MCF 10A (cell line): ENCODE data around the gene LOXL3. TPM values are rescaled to one million over a fixed set of nuclear protein-coding genes. Genes with fewer than 3 reads are reported as not detected.

Experiments
- BruUV-seq: library from RNA; stranded (reverse); fragments of 400-500 nt; replicated peaks from 2 replicates; lab custom pipeline; 2021; lab: Mats Ljungman, UMichigan
- CTCF ChIA-PET: fragments of 300-600 bp; sonication (Branson Sonifier 250); formaldehyde crosslinking; extraction: SDS; loops from one replicate; lab custom pipeline; 2021; ENCODE audit warnings: antibody characterized with exemption, inconsistent platforms; lab: Yijun Ruan, JAX
- POLR2A ChIA-PET: fragments of 300-600, 350-650 bp; sonication (Branson Sonifier 250); formaldehyde crosslinking; extraction: SDS; loops from one replicate; lab custom pipeline; 2020; ENCODE audit warnings: antibody characterized with exemption, inconsistent platforms; lab: Yijun Ruan, JAX
- DNase-seq: peaks from one replicate; pipeline ENCODE4 v3.0.0-alpha.2; 2018; ENCODE audit not compliant: unreplicated experiment
- H3K27ac Mint-ChIP-seq: one replicate; pipeline ENCODE4 v1.8.0; 2022; ENCODE audit warnings: mild to moderate bottlenecking, low read depth, mixed read lengths; ENCODE audit not compliant: unreplicated experiment
- H3K27me3 Mint-ChIP-seq: one replicate; pipeline ENCODE4 v1.8.0; 2022; ENCODE audit warnings: mixed read lengths; ENCODE audit not compliant: insufficient read depth, unreplicated experiment
- H3K36me3 Mint-ChIP-seq: one replicate; pipeline ENCODE4 v1.8.0; 2022; ENCODE audit warnings: mild to moderate bottlenecking, moderate library complexity, mixed read lengths; ENCODE audit not compliant: insufficient read depth, unreplicated experiment
- H3K4me1 Mint-ChIP-seq: one replicate; pipeline ENCODE4 v1.8.0; 2022; ENCODE audit warnings: mixed read lengths; ENCODE audit not compliant: insufficient read depth, unreplicated experiment
- H3K4me3 Mint-ChIP-seq: one replicate; pipeline ENCODE4 v1.8.0; 2022; ENCODE audit warnings: mild to moderate bottlenecking, moderate library complexity, mixed read lengths; ENCODE audit not compliant: unreplicated experiment
- H3K9me3 Mint-ChIP-seq: one replicate; pipeline ENCODE4 v1.8.0; 2022; ENCODE audit warnings: mixed read lengths; ENCODE audit not compliant: unreplicated experiment
- CTCF ChIP-seq: fragments of 200-600 bp; IDR thresholded peaks from one replicate; pipeline ENCODE4 v1.8.0; 2022; ENCODE audit warnings: antibody characterized with exemption, mild to moderate bottlenecking; ENCODE audit not compliant: unreplicated experiment
- intact Hi-C: fragments of 100-400 bp; cut with micrococcal nuclease; formaldehyde crosslinking; loops from 2 replicates; pipeline ENCODE4 v1.14.1; 2022
- total RNA-seq: library from RNA; stranded (reverse); gene quantifications from 2 replicates; pipeline ENCODE4 v1.2.3, GENCODE V29; 2022

LOXL3 gene
- total RNA-seq, 1 experiment from 2014 or later, result 0.93 TPM

- Mint-ChIP-seq H3K4me3 (no peak overlapping the region), H3K27me3 (peaks cover 11% of the 10 kb centered on the region), H3K4me1 (no peaks in the 10 kb centered on the region), H3K36me3 (peaks cover 2% of the 10 kb centered on the region), H3K9me3 (no peaks in the 10 kb centered on the region), H3K27ac (no peak overlapping the region)
- BruUV-seq, result no TSS peak
- ChIA-PET POLR2A (interaction anchor here (1.4 kb wide), 1 partner anchor 9 kb away, joined by 4 read pairs; the partner anchor contains the start of gene PCGF1), CTCF (no interaction called here)
- no peak for TF ChIP-seq CTCF
- intact Hi-C loops, result no loop called here
- no peak for DNase-seq
These were observed 37.1 kb downstream of the LOXL3 start for GRCh38 chr2:74516650-74517049.

GRCh38 chr2:74515981-74516633 lies 37.6 kb downstream of the LOXL3 start:
- Mint-ChIP-seq H3K9me3 (no peaks in the 10 kb centered on the region), H3K36me3 (no peaks in the 10 kb centered on the region), H3K27ac (no peak overlapping the region), H3K4me1 (no peaks in the 10 kb centered on the region), H3K27me3 (peaks cover 11% of the 10 kb centered on the region), H3K4me3 (no peak overlapping the region)
- BruUV-seq, result no TSS peak
- POLR2A ChIA-PET, result interaction anchor here (1.4 kb wide), 1 partner anchor 8 kb away, joined by 4 read pairs; the partner anchor contains the start of gene PCGF1
- no peak for TF ChIP-seq CTCF
- CTCF ChIA-PET, result no interaction called here
- intact Hi-C loops, result no loop called here
- no peak for DNase-seq

- DNase-seq, result no peak
- no peaks in the 10 kb centered on the region for H3K4me1 Mint-ChIP-seq
- H3K36me3 Mint-ChIP-seq, result no peaks in the 10 kb centered on the region
- no TSS peak for BruUV-seq
- ChIA-PET CTCF (interaction anchor here (0.5 kb wide), 1 partner anchor 165 kb away, joined by 3 read pairs; no protein-coding TSS in a partner anchor), POLR2A (no interaction called here)
- TF ChIP-seq CTCF, result no peak
- peaks cover 11% of the 10 kb centered on the region for H3K27me3 Mint-ChIP-seq
- intact Hi-C loops, result no loop called here
- no peak overlapping the region for H3K27ac Mint-ChIP-seq
- no peaks in the 10 kb centered on the region for H3K9me3 Mint-ChIP-seq
- H3K4me3 Mint-ChIP-seq, result no peak overlapping the region
These were observed 38.3 kb downstream of the LOXL3 start for GRCh38 chr2:74515271-74515980.

GRCh38 chr2:74514368-74515270 lies 39.1 kb downstream of the LOXL3 start, which contains the start of gene TLX2:
TSS of gene TLX2 (plus strand) at chr2:74514450. CDS start at chr2:74514807, 357 bp downstream.
- CTCF ChIA-PET, result interaction anchor here (0.5 kb wide), 1 partner anchor 166 kb away, joined by 3 read pairs; no protein-coding TSS in a partner anchor
- Mint-ChIP-seq H3K36me3 (no peaks in the 10 kb centered on the region), H3K4me3 (no peak within 1 kb of the TSS), H3K27ac (no peak within 1 kb of the TSS), H3K9me3 (no peaks in the 10 kb centered on the region), H3K4me1 (no peaks in the 10 kb centered on the region), H3K27me3 (peaks cover 11% of the 10 kb centered on the region)
- intact Hi-C loops, result no loop called here
- BruUV-seq, result no TSS peak
- POLR2A ChIA-PET, result no interaction called here
- no peak for DNase-seq
- no peak for TF ChIP-seq CTCF
